Measurements from ENCODE around the gene SNX21.
A peak's percentile ranks its signal among the peaks of the same experiment; 100 is the strongest.
"Not testable (repeated sequence)": the region's sequence is repeated elsewhere in the genome, so short reads cannot be mapped to it uniquely, and the experiment has no call there.

The SNX21 gene

DNA sequence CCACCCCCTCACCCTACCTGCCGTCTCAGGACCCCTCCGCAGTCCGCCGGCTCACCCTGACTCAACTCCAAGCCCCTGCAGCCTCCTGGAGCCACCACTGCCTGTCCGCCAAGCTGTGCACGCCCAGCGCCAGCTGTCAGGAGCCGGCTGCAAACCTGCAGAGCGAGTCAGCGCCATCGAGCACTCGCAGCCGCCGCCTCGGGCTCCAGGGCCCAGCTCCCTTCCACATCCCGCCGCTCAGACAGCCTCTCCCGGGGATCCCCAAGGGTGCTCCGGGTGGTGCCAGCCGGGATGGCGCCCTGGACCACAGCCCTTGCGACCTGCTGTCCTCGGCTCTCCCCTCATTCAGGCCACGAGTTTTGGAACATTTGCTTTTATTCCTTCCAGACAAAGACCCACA lies 10.7 kb upstream of the SNX21 start:
- no peak for DNase-seq (ENCODE audit: low read depth)

DNA sequence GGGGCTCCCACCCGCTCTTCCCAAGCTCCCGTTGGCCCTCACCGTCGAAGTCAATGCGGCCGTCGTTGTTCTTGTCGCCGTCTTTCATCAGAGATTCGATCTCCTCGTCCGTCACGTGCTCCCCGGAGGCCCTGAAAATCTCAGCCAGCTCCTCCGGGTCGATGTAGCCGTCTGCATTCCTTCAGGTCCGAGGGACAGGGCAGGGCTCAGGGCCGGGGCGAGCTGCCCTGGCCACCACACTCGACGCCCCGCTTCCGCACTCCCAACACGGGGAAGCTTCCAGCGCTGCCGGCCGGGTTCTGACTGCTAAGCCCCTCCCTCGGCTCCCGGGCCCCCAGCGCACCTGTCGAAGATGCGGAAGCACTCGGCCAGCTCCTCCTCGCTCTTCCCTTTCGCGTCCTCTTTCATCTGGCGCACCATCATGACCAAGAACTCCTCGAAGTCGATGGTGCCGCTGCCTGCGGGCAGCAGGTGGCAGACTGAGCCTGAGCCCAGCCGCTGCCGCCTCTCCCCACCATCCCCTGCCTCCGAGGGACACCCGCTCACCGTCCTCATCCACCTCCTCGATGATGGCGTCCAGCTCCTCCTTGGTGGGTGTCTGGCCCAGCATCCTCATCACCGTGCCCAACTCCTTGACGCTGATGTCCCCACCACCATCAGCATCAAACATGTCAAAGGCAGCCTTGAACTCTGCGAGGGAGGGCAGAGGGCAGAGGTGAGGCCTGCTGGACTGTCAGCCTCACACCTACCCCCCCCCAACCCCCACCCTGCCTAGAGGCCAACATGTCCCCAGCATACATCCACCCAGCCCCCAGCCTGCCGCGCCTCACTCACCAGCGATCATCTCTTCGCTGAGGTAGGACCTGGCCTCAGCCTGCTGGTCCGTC lies 9.4 kb upstream of the SNX21 start:
- DNase-seq (ENCODE audit: low read depth): peak; percentile 27

DNA sequence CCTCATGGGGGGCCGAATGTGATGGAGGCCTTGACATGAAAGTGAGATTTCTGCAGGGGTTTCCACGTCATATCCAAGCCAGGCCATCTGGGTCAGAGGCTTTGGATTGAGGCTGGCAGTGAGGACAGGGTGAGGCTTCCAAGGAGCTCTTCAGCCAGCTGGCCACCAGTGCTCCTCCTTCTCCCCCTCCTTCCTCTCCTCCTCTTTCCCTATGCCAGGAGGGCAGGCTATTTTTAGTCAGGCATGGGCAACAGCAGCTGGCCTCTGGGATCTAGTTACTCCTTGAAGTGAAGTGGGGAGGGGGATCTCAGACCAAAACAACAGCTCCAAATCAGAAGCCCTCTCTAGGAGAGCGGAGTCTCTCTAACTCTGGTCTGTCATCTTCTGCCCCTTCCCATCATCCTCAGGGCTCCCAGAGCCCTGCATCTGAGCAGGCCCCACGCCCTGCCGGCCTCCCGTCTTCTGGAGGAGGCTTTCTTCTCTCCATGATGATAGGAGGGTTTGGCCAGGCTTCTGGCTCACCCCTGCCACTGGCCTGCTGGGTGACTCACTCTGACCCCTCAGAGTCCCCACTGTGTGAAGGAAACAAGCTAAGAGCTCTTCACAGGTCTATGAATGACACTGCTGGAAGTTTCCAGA lies 7.1 kb upstream of the SNX21 start:
- DNase-seq (ENCODE audit: low read depth): no peak

DNA sequence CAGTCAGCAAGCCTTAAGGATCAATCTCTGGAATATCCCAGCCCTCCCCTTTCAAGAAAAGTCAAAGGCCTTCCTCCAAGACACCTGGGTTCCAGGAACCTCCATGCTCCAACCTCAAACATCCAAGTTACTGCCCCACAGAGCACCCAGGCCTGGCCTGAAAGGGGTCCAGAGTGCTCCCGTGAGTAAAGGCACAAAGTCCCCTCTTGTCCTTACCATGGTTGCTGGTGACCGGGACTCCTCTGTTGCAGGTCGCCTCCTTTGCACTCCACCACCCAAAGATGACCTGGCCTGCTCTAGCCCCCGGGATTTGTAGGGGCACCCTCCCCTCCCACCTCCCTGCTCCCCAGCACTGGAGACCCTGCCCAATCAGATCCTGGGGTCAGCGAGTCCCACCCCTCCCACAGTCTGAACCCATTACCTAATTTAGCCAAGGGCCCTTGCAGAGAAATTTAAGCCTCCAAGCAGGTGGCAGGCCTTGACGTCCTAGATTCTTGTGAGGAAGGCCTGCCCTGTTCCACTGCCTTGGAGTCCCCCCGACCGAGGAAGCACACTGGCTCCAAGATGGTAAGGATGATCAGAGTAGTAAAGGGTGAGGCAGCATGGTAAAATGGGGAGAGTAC lies 6.5 kb upstream of the SNX21 start, which contains the start of gene TNNC2:
Gene TNNC2, minus strand, starts transcription at position 283 of the 623 bp plus-strand sequence. Its CDS starts 64 bp downstream, at position 219.
- no peak for DNase-seq (ENCODE audit: low read depth)

DNA sequence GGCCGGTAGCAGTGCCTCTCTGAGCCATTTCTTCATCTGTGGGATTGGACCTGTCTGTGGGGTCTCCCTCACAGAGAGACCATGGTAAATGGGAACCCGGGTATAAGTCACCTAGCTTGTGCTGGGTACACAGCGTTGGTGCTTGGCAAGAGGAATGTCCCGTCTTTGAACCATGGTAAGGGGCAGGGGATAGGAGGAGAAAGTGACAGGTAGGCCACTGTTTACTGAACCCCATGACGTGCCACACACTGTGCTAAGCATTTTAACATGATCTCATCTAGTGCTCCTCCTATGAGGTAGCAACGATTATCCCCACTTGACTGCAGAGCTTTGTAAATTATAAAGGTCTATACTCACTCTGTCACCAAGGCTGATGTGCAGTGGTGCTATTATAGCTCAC lies 5.9 kb upstream of the SNX21 start:
- no peak for DNase-seq (ENCODE audit: low read depth)

DNA sequence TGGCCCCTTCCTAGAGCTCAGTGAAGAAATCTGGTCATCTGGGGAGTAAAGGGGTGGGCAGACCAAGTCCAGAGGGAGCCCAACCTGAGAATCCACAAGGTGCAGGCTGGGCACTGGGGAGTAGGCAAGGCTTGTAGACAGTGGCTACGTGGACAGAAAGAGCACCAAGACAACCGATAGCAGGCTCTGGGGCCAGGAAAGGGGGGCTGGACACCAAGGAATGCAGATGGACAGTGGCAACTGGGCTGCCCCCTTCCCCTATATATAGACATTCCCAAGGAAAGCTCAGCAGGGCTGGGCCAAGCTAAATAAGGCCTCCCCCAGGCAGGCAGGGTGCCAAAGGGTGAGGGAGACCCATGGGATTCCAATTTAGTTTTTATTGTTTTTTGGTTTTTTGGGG lies 5.0 kb upstream of the SNX21 start:
- DNase-seq (ENCODE audit: low read depth): no peak

DNA sequence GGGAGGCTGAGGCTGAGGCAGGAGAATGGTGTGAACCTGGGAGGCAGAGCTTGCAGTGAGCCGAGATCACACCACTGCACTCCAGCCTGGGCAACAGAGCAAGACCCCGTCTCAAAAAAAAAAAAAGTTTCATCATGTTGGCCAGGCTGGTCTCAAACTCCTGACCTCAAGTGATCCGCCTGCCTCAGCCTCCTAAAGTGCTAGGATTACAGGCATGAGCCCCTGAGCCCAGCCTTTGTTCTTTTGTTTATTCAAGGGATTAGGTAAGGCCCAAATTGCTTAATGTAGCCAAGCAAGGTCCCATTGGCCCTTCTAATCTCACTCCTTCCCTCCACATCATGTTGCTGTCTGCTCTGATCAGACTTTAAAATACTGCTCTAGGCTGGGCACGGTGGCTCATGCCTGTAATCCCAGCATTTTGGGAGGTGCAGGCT lies 3.9 kb upstream of the SNX21 start:
- not testable (repeated sequence) for DNase-seq (ENCODE audit: low read depth)

DNA sequence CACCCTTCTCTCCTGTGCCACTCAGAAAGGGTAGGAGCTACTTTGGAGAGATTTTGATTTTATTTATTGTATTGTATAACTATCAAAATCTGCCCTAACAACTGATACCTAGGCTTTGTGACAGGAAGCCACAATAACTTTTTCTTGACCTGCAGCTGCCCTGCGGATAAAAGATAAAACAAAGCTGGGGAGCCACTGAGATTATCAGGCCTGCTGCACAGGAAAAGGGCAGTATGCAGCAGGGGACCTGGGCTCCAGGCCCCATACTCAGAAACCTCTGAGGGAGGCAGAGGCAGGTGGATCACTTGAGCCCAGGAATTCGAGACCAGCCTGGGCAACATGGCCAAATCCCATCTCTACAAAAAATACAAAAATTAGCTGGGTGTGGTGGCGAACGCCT lies 980 bp upstream of the SNX21 start:
- DNase-seq (ENCODE audit: low read depth): no peak

DNA sequence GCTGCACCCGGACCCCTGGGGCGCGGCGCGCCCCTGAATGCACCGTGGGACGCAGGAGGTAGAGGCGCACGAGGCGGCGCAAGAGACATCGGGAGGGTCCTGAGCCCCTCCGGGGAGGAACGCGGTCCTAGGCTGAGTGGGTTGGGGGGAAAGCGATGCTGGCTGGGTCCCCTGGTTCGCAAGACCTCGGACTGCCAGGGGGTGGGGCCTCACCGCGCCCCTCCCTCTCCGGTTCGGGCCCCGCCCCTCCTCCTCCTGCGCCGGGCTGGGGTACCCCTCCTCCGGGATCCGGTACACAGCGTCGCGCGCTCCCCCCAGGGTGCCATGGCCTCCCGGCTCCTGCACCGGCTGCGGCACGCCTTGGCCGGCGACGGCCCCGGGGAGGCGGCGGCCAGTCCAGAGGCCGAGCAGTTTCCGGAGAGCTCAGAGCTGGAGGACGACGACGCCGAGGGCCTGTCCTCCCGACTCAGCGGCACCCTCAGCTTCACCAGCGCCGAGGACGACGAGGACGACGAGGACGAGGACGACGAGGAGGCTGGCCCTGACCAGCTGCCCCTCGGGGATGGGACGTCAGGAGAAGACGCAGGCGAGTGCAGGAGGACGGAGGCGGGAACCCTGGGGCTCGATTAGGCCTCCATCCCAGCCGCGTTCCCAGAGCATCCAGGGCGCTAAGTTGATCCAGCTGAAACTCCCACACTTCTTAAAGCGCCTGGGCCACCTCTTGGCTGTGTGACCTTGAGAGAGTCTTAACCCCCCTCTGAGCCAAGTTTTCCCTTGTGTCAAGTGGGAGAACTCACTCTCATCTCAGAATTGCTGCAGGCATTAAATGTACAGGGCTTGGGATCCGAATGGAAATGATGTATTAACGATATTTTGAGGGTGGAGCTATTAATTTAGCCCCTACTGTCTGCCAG lies 541 bp downstream of the SNX21 start:
- no peak for DNase-seq (ENCODE audit: low read depth)

DNA sequence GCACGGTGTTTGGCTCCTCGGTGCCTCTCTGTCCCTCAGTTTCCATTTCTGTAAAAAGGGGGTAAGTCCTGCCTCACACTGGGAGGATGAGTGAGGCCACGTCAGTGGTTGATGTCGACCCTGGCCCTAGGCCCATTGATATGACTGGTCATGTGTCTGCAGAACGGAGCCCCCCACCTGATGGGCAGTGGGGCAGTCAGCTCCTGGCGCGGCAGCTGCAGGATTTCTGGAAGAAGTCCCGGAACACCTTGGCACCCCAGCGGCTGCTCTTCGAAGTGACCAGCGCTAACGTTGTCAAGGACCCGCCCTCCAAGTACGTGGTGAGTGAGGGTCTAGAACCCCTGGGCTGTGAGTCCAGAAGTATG lies 1.2 kb downstream of the SNX21 start:
- no peak for DNase-seq (ENCODE audit: low read depth)

DNA sequence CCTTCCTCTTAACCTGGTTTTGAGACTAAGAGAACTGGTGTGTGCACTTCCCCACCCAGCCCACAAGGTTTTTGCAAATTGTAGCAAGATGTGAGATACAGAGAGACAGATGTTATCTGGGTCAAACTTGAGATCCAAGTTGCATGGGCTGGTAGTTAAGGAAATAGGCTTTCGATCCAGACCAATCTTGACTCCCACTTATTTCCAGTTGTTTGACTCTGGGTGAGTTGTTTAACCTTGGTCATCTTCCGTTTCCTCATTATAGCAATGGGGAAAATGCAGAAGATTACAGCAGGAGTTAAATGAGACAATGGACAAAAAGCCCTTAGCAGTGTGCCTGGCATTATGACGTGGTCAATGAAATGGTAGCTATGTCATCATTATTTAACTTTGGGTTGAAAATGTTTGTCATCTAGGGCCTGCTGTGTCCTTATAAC lies 1.7 kb downstream of the SNX21 start:
- DNase-seq (ENCODE audit: low read depth): no peak

DNA sequence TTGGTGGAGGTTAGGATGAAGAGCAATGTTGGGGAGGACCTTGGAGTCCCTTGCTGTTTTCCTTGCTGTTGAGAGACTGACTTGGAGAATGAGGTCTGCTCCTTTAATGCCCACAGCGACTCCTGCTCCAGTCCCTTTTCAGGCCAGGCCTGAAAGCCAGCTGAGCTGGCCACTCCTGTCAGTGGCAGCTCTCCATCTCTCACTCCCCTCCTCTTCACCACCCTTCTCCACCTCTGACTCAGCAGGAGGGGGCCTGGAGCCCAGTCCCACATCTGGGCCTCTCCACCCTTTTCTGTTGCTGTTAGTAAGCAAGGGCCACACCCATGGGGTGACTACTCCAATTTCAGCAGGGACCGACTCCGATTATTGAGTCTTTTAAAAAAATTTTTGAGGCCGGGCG lies 2.2 kb downstream of the SNX21 start:
- DNase-seq (ENCODE audit: low read depth): no peak

DNA sequence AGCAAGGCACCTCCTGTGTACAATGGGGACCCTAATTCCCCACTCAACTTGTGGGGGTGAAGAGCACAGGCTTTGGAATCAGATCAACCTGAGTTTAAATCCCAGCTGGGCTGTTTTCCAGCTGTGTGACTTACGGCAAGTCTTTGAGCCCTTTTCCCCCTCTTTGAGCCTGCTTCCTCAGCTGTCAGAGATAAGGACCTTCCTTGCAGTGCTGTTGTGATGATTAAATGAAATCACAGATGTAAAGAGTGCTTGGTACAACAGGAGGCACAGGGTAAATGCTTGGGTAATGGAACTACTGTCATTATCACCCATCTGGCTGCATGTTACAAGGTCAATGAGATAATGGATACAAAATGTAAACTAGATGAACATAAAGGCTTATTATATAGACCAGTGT lies 3.2 kb downstream of the SNX21 start:
- DNase-seq (ENCODE audit: low read depth): no peak

DNA sequence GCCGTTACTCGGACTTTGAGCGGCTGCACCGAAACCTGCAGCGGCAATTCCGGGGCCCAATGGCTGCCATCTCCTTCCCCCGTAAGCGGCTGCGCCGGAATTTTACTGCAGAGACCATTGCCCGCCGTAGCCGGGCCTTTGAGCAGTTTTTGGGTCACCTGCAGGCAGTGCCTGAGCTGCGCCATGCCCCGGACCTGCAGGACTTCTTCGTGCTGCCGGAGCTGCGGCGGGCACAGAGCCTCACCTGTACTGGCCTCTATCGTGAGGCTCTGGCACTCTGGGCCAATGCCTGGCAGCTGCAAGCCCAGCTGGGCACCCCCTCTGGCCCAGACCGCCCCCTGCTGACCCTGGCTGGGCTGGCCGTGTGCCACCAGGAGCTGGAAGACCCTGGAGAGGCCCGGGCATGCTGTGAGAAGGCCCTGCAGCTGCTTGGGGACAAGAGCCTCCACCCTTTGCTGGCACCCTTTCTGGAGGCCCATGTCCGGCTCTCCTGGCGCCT lies 7.2 kb downstream of the SNX21 start:
- no peak for DNase-seq (ENCODE audit: low read depth)

DNA sequence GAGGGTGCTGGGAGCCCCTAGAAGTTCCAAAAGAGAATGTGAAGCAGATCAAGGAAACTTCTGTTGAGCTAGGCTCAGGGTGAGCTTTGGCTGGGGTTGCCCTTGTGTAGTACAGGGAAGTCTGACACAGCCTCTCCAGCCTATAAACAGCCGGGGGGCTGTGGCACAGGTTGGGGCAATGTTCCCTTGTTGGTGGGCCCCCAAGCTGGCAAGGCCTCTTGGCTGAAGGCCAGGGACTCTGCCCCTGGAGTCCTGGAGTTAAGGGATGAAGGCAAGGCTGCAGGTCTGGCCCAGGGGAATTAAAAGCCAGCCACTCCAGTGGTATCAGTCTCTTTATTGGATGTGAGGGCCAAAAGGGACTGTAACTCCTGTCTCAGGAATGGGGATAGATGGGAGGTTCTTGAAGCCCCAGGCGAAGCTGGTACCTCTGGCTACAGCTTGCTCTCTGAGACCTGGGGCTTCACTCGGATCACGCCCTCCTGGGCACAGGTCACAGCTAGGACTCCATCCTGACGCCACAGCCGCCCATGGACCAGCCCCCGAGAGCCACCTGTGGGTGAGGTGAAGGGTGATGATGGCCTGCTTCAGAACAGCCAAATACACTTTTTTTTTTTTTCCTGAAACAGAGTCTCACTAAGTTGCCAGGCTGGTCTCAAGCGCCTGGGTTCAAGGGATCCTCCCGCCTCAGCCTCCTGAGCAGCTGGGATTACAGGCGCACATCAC lies 8.0 kb downstream of the SNX21 start:
- no peak for DNase-seq (ENCODE audit: low read depth)

DNA sequence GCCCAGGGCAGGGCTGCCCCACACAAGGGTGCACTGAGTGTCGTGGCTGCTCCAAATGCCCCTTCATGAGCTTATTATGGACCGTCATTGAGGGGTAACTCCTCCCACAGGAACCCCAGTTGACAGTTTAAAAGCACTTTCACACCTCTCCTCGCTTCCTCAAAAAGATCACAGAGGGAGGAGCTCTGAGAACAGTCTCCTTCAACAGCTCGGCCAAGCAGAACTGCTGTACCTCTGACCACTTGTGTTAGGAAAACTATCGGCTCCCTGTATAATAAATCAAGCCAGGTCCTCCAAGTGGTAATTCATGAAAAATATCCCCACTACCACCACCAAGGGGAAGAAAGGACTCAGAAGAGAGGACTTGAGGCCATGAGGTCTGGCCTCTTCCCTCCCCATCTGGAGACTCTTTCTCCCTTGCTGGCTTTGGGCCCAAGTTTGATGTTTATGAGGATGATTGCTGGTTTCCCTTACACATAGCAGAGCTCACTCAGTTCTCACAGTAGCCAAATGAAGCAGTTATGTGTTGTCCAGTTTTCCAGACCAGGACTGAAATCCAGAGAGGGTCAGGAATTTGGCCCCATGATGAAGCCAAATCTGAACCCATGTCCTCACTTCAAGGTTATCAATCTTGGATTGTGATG lies 8.7 kb downstream of the SNX21 start:
- DNase-seq (ENCODE audit: low read depth): no peak

DNA sequence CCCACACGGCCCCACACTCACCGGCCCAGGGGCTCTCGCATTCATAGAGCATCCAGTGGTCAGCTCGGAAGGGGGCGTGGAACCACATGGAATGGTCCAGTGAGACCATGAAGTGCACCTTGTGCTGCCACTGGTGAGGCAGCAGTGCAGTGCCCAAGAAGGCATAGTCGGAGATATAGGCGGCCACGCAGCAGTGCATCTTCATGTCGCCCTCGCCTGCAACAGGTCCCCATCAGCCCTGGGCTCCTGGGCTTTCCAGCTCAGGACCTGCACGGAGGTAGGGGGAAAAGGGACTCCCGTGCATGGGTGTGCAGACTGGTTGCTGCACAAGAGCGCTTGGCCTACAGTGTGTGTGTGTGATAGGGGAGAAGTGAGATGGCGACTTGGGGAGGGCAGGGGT lies 9.9 kb downstream of the SNX21 start:
- DNase-seq (ENCODE audit: low read depth): no peak

DNA sequence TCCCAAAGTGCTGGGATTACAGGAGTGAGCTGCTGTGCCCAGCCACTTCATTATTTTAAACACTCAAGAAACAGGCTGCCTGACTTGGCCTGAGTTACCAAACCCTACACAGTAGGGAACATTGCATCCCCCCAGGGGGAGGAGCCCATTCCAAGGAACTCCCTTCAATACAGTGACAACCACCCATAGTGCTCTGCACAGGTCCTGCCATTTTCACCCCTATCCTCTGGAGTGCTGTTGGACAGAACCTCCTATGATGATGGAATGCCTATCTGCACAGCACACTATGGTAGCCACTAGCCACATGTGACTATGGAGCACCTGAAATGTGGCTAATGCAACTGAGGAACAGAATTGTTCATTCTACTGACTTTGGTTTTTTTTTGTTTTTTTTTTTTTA lies 11.9 kb downstream of the SNX21 start:
- DNase-seq (ENCODE audit: low read depth): no peak

DNA sequence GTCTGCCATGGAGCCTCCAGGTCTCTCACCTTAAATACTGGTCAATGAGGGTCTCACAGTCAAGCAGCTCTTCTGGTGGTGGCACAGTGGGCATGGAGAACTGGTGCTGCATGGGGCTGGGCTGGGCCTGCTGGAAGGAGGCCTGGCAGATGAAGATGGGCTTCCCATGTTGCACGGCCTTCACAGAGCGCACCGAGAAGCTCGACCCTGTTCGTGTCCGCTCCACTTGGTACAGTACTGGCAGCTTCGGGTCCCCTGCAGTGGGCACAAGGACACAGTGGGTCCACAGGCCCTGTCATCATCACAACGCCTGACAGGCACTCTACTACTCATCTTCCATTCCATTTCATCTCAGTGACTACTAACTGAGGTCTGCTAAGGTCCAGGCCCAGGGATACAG lies 14.8 kb downstream of the SNX21 start:
- DNase-seq (ENCODE audit: low read depth): no peak

DNA sequence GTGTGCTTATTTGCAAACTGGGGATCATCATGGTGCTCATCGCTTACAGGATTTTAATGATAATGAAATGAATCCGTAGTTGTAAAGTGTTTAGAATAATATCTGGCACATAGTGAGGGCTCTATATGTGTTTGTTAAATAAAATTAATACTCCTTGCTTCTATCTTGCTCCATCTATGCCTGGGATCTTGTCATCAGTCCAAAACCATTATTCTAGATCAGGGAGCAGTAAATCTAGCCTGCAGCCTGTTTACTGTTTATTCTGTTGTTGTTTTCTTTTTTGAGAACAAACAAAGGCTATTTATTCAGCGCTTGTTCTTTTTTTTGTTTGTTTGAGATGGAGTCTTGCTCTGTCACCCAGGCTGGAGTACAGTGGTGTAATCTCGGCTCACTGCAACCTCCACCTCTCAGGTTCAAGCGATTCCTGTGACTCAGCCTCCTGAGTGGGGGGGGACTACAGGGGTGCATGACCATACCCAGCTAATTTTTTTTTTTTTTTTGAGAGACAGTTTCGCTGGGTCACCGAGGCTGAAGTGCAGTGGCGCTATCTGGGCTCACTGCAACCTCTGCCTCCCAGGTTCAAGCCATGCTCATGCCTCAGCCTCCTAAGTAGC lies 15.5 kb downstream of the SNX21 start:
- DNase-seq (ENCODE audit: low read depth): no peak
